Measurements from ENCODE around the gene SEC22A.

SEC22A gene

GRCh38 chr3:123298903-123299302 is 97.2 kb downstream of the SEC22A start:
- H3K27ac ChIP-seq (ENCODE audit: low read depth, low read length, poor library complexity, severe bottlenecking): no peak overlapping the region
- no peaks in the 10 kb centered on the region for H3K36me3 ChIP-seq (ENCODE audit: insufficient read depth, low read length)
- H3K4me3 ChIP-seq (ENCODE audit: low read depth, low read length, poor library complexity, severe bottlenecking): no peak overlapping the region
- H3K4me1 ChIP-seq (ENCODE audit: insufficient read depth, low read length, severe bottlenecking): no peaks in the 10 kb centered on the region
- H3K79me2 ChIP-seq (ENCODE audit: insufficient read depth, low read length): no peaks in the 10 kb centered on the region
- no peak overlapping the region for H2AFZ ChIP-seq (ENCODE audit: low read length)
- no peak for TF ChIP-seq EZH2 (IDR thresholded peaks at IDR 0.05; ENCODE audit: borderline replicate concordance, low read length)
- TF ChIP-seq CTCF (IDR thresholded peaks at IDR 0.05; ENCODE audit: low read length): no peak
- H3F3A ChIP-seq (ENCODE audit: insufficient read depth, low read length): no peaks in the 10 kb centered on the region
- no peaks in the 10 kb centered on the region for H3K9me2 ChIP-seq (ENCODE audit: low read depth, low read length)
- no peaks in the 10 kb centered on the region for H3K9me3 ChIP-seq (ENCODE audit: low read length)
- H3K27me3 ChIP-seq (ENCODE audit: insufficient read depth, low read length): peaks cover 4% of the 10 kb centered on the region; the same call in 1 of the 2 replicates
- no peak overlapping the region for H3K4me2 ChIP-seq (ENCODE audit: low read length)
- H4K20me1 ChIP-seq (ENCODE audit: insufficient read depth, low read length): no peaks in the 10 kb centered on the region
- H3K9ac ChIP-seq (ENCODE audit: low read length): no peak overlapping the region

GRCh38 chr3:123299581-123299980 is 97.8 kb downstream of the SEC22A start:
- H2AFZ ChIP-seq (ENCODE audit: low read length): no peak overlapping the region
- H3K4me3 ChIP-seq (ENCODE audit: low read depth, low read length, poor library complexity, severe bottlenecking): no peak overlapping the region
- H3K4me2 ChIP-seq (ENCODE audit: low read length): no peak overlapping the region
- no peaks in the 10 kb centered on the region for H3K36me3 ChIP-seq (ENCODE audit: insufficient read depth, low read length)
- H3K9me2 ChIP-seq (ENCODE audit: low read depth, low read length): no peaks in the 10 kb centered on the region
- H3K4me1 ChIP-seq (ENCODE audit: insufficient read depth, low read length, severe bottlenecking): no peaks in the 10 kb centered on the region
- H3K27ac ChIP-seq (ENCODE audit: low read depth, low read length, poor library complexity, severe bottlenecking): no peak overlapping the region
- TF ChIP-seq CTCF (IDR thresholded peaks at IDR 0.05; ENCODE audit: low read length): no peak
- TF ChIP-seq EZH2 (IDR thresholded peaks at IDR 0.05; ENCODE audit: borderline replicate concordance, low read length): no peak
- no peaks in the 10 kb centered on the region for H3F3A ChIP-seq (ENCODE audit: insufficient read depth, low read length)
- no peaks in the 10 kb centered on the region for H4K20me1 ChIP-seq (ENCODE audit: insufficient read depth, low read length)
- H3K79me2 ChIP-seq (ENCODE audit: insufficient read depth, low read length): no peaks in the 10 kb centered on the region
- H3K9ac ChIP-seq (ENCODE audit: low read length): no peak overlapping the region
- H3K27me3 ChIP-seq (ENCODE audit: insufficient read depth, low read length): peaks cover 4% of the 10 kb centered on the region; the same call in 1 of the 2 replicates
- H3K9me3 ChIP-seq (ENCODE audit: low read length): no peaks in the 10 kb centered on the region

GRCh38 chr3:123300056-123300455 is 98.3 kb downstream of the SEC22A start:
- Histone ChIP-seq H3K4me3 (ENCODE audit: low read depth, low read length, poor library complexity, severe bottlenecking) (no peak overlapping the region), H3K36me3 (ENCODE audit: insufficient read depth, low read length) (no peaks in the 10 kb centered on the region), H3K9me2 (ENCODE audit: low read depth, low read length) (no peaks in the 10 kb centered on the region), H4K20me1 (ENCODE audit: insufficient read depth, low read length) (no peaks in the 10 kb centered on the region), H3K27me3 (ENCODE audit: insufficient read depth, low read length) (peaks cover 4% of the 10 kb centered on the region; the same call in 1 of the 2 replicates), H3K9me3 (ENCODE audit: low read length) (no peaks in the 10 kb centered on the region), H3K9ac (ENCODE audit: low read length) (no peak overlapping the region), H2AFZ (ENCODE audit: low read length) (no peak overlapping the region), H3K4me1 (ENCODE audit: insufficient read depth, low read length, severe bottlenecking) (no peaks in the 10 kb centered on the region), H3K4me2 (ENCODE audit: low read length) (no peak overlapping the region), H3K79me2 (ENCODE audit: insufficient read depth, low read length) (no peaks in the 10 kb centered on the region), H3K27ac (ENCODE audit: low read depth, low read length, poor library complexity, severe bottlenecking) (no peak overlapping the region), H3F3A (ENCODE audit: insufficient read depth, low read length) (no peaks in the 10 kb centered on the region)
- TF ChIP-seq CTCF (IDR thresholded peaks at IDR 0.05; ENCODE audit: low read length) (no peak), EZH2 (IDR thresholded peaks at IDR 0.05; ENCODE audit: borderline replicate concordance, low read length) (no peak)
